Stimulated activated CD4-positive, alpha-beta T cell treated with anti-CD3 and anti-CD28 coated beads, Interleukin-12 subunit alpha, Interleukin-12 subunit beta, amount 100 ng/mL, for 24 hours (primary cell): ENCODE data around the gene FRYL.

ENCODE experiments used
- DNase-seq, 2 experiments: peaks; one replicate each; pipeline ENCODE4 v3.0.0-alpha.2; 2020; ENCODE audit warnings: low read depth in 2 of 2

The FRYL gene

DNA sequence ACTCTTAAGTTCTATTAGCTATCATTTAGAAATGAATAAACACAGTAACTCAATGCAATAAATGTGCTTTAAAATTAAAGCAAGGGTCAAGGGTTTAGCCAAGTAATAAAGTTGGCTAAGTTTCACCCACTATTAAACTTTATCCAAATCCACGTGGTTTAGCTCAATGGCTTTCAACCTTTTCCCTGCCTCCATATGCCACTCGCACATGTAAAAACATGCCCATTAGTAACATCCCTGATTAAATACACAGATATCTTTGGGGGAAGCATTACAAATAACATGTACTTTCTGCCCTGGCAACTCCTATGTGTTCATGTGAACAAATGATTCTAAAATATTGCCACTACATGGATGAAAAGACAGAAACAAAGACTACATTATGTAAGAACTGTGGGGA is 159.2 kb downstream of the FRYL start:
- no peak for DNase-seq

DNA sequence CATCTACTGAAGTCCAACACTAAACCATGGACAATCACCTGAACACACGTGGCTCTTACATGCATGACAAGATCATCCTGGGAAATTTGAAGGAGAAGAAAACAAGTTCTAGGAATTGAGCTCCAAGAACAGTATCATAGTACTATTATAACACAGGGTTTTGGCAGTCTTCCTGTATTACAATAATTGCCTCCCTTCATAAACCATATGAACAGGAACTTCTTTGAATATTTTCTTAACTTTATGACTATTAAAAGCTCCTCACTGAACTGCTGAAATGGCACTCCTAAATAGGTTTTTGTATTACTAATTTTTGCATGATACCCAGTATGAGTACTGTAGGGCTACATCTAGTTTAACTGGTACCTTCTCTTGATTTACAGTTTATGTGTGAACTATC is 160.0 kb downstream of the FRYL start:
- DNase-seq: no peak

DNA sequence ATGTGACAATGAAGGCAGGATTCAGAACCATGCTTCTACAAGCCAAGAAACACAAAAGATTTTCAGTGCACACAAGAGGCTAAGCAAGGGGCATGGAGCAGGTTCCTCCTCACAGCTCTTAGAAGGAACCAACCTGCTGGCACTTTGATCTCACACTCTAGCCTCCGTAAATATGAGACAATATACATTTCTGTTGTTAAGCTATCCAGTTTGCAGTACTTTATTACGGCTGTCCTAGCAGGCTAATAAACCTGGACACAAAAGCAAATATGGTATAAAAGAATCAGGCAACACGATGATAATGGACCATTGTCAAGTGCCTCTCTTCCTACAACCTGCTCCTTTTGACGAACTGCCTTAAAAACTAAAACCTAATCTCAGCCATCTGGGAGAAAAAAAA is 175.6 kb downstream of the FRYL start:
- no peak for DNase-seq

DNA sequence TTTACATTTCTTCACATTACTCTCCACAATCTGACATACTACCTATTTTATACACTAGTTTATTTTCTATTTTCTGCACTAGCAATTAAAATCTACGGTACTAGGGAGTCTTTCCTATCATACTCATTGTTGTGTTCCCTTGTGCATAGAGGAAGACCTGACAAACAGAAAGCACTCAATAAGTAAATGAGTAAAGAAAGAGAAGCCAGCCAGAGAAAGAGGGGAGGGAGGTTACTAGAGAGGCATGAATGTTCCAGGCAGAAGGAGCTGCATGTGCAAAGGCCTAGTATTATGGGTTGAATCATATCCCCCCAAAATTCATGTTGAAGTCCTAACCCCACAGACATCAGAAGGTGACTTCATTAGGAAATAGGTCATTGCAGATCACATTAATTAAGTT is 176.0 kb downstream of the FRYL start:
- DNase-seq: no peak

DNA sequence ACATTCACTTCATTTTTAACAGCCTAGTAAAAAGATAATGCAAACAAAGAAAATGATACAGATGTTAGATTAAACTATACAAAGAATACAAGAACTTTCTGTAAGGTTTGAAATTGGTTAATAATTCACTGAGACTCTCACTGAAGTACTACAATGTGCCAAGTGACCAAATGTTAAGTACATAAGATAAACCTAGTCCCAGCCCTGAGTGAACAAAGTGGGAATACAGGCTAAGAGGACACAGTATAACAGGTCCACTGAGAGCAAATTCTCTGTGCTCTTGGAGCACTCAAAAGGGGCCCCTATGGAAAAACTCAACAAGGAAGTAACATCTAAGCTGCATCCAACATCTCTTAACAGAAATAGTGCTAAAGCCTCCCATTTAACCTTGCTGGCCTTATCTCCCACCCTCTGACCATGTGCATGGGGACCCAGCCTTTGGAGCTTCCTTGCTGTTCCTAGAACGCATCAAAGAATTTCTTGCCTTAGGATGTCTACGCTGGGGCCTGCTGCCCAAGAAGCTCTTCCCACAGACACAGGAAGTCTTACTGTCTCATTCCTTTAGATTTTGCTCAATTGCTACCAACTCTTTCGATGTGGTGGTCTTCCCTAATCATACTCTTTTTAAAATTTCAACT is 176.6 kb downstream of the FRYL start:
- DNase-seq: no peak

DNA sequence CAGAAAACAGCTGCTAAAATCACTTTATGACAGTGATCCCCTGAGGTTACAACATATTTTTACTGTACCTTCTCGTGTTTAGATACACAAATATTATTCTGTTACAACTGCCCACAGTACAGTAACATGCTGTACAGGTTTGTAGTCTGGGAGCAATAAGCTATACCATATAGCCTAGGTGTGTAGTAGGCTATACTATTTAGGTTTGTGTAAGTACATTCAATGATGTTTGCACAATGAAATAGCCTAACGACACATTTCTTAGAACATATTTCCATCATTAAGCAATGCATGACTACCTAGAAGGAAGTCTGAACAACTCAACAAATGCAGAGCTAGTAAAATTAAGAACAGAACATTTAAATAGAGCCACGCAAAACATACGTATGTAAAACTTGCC is 177.3 kb downstream of the FRYL start:
- DNase-seq: no peak

DNA sequence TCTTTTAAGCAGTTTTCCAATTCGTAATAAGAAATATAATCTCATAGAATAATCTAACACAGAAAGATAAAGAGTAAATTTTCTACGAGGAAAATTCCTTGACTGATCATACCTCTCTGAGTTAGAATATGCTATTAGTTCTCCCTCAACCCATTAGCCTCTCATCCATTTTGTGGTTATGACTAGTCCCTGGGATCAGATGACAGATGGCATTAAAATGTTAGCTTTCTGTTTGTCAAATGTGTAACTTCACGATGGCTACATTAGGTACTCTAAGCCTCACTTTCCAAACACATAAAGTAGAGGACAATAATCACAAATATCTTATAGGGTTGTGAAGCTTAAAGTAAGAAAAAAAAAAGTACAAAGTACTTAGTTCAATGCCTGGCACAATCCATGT is 177.9 kb downstream of the FRYL start:
- no peak for DNase-seq

DNA sequence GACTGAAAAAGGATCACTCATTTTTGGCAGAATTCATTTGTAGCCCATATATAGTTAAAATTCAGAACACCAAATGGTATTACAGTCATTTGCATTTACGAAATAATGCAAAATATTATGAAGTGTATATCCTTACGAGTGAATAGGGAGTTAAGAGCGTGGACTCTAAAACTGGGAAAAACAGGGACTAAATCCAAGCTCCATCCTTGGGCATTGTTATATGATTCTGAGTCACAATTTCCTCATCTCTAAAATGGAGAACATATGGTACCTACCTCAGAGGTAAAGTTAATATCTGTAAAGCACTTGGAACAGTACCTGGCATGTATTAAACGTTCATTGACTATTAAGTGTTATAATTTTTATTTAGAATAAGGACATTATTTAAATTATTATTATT is 183.7 kb downstream of the FRYL start:
- DNase-seq: no peak

DNA sequence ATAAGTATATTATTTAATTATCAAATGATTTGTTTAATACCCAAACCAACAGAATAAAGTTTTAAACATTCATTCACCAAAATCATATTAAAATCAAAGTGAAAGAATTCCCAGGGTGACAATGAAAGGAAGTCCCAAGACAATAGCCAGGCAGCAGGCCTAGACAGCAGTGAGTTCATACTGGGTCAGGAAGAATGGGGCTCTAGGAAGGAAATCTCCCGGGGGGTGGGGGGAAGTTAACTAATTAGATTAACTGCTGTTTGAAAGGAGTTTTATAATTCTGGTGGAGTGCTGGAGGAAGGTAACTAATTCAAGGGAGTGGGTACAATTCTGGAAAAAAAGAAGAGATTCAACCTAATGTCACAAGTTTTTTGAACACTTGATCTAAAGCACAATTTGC is 185.9 kb downstream of the FRYL start:
- DNase-seq: no peak

DNA sequence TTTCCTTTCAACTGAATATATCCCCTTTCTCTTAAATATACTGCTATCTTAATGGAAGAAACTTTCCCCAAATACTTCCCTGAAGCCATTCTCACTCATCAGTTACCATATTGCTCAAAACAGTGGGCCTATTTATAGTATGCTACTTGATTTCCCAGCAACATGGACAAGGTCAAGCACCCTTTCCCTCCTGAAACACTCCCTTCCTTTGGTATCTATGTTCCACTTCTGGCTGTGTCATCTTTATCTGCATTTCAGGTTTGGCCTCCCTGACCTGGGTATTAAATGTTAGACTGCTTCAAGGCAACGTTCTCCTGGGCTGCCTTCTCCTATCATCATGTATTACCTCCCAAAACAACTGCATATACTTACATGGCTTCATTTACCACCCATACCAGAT is 188.7 kb downstream of the FRYL start:
- DNase-seq: no peak

DNA sequence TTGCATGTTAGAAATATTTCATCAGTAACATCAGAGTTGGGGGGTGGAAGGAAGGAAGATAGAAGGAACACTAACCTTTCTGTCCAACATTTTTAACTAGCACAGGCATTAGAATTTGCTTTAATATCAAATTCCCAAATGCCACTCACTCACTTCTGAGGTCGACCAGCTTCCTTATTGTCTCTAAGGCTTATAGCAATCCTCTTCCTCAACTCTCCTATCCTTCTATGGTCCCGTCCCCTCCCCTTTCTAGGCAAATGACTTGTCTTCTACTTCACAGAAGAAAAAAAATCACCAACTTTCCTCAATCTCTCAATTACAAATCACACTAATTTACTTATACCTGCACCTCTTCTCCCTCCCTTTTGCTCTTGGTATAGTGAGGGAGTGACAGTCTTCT is 189.2 kb downstream of the FRYL start:
- no peak for DNase-seq

DNA sequence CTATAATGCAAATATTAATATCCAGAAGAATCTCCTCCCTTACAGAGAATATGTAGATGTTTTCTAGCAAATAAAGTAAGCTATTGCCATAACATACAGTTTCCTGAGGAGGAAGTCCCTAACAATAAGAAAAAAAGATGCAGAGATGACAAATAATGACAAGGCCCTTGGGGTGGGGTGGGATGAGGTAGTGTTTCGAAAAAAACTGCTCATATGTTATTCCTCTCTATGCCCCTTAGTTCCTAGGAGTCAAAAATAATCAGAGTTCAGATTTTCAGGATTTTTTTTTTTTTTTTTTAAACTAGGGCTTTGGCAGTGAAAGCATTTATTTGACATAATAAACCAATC is 191.0 kb downstream of the FRYL start:
- DNase-seq: no peak

DNA sequence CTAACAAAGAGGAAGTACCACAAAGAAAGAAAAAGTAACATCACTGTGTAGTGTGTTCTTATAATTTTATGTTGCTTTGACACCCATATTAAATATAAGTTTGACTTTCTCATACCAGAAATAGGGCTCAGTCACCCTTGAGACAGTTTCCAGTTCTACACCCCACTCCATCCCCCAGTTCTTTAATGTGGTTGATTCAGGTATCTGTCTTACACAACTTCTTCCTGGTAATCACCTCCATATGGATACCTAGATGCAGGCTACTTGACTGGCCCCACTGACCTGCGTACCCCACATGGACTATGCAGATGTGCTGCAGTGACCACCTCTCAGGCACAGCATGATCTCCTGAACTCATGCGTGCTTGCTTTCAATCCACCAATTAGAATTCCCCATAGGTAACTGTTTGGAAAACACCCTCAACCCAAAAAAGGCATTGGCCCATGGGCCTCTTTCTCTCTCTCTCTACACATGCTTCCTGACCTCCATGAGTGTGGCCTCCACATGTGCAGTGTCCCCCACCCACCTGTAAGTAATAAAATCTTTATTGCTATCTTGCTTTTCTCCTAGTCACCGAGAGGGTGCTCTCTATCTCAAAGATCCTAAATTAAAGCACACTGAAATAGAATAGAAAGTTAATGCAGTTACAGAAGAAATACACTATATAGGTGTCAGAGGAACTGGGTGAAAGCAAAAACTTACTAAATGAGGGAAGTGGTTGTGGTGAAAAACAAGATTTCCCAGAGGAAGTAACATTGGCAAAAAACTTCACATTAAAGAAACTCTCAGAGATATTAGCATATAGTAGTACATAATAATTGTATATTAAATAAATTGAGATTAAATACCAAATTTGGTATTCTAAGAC is 191.6 kb downstream of the FRYL start:
- no peak for DNase-seq

DNA sequence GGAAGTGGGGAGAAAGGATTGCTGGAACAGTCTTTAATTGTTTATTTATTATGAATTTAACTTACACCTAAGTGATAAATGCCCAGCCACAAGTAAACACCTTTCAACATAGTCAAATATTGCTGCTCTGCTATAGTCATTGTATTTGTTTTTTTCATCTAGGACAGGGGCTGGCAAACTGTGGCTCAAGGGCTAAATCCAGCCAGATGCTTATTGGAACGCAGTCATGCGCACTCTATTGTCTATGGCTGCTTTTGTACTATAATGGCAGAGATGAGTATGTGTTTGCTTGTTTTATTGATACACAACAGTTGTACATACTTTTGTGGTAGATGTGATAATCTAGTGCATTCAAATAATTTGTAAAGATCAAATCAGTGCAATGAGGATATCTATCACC is 194.7 kb downstream of the FRYL start:
- DNase-seq: no peak

DNA sequence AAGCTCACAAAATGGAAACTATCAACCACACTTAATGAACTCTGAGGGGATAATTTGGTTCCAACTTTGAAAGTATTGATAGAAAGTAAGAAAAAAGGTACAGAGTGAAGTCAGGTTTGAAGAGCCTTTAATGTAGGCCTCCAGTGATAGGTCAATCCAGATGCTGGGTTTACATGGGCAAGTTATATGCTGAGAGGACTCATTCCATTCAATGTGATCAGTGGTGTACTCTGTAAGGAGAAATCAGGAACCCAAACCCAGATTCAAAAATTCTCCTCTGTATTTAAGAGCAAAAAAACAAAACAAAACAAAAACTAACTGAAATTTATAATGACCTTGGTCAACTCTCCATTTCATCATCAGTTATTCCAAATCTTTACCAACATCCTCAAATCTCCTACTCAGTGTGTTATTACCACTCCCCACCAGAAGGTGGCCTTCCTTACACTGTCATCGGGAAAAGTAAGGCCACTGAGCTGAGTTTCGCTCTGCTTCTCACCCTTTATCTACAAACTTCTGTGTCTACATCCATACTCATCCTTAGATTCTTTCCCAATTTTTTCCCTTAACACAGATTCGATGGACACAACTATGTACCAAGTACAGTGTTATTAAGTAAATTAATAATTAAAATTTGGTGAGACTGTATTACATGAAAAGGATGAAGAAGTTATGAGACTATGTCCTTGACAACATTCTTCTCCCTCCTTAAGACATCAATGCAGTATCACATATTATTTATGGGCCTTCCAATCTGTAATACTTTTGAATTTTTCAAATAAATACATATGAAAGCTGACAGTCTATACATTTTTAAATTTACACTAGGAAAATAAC is 201.7 kb downstream of the FRYL start:
- DNase-seq: peak in 1 of 2 experiments; percentile 15

DNA sequence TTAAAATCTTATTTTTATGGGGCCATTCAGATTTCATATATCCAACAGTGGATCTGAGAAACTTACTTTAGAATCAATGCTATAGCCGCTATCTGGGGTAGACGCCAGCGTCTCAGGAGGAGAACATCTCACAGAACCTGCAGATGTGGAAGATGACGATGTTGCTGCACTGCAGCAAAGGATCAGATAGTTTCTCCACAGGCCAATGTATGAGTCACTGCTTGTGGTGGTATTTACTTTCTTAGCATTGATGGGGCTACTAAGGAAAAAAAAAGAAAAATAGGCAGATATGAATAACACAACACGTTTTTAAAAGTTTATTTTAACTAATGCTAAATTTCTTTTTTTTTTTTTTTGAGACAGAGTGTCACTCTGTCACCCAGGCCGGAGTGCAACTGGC is 204.1 kb downstream of the FRYL start:
- DNase-seq: no peak

DNA sequence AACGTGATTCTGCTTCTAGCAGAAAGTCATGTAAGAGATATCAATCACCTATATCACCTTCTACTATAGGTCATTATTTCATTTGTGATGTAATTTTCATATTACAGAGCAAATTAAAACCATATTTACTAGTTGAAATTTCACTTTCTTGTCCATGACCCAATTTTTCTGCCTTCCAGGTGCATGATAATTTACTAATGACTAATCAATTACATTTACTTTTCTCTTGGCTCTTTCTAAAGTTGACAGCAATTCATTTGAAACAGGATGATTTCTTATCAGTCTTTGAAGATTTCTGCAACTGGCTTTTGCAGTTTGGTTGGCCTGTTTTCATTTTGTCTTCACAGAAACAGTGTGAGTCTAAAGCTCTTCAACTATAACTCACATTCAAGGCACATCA is 208.6 kb downstream of the FRYL start:
- no peak for DNase-seq

DNA sequence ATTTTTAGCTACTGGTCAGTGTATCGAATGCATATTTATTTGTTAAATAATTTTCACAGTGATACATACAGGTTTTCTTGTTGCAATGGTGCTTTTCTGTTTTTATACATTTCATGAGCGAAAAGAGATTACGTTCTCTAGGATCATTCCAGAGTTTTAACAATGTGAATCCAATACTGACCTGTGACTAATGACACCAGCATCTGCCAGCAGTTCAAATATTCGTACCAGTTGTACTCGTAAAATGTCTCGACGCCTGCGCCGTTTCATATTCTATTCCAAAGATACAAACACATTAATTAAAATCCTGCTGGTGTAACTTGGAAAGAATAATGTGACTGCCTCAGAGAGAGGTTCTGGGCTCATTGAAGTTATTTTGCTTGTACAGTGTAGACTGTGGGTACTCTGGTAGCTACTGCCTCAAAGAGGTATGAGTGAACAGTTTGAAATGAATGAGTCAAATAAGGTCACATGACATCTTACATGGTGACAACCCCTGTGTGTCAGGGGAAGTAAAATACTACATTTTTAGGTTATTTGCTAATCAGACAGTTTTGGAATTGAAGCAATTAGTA is 209.3 kb downstream of the FRYL start:
- no peak for DNase-seq

DNA sequence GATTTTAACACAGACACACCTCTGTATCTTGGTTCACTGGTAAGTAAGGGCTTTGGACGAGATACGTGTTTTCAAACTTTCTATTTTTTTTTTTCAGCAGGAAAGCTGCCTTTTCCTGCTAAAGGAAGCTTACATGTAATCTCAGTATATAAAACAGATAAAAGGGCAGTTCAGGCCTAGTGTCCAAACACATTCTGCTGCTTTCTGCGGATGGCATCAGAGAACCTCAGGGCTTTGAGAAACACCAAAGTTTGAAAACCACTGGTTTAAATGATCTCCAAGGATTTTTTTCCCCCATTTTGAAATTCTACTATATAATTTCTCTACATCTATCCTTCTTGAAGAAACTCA is 214.1 kb downstream of the FRYL start:
- no peak for DNase-seq

DNA sequence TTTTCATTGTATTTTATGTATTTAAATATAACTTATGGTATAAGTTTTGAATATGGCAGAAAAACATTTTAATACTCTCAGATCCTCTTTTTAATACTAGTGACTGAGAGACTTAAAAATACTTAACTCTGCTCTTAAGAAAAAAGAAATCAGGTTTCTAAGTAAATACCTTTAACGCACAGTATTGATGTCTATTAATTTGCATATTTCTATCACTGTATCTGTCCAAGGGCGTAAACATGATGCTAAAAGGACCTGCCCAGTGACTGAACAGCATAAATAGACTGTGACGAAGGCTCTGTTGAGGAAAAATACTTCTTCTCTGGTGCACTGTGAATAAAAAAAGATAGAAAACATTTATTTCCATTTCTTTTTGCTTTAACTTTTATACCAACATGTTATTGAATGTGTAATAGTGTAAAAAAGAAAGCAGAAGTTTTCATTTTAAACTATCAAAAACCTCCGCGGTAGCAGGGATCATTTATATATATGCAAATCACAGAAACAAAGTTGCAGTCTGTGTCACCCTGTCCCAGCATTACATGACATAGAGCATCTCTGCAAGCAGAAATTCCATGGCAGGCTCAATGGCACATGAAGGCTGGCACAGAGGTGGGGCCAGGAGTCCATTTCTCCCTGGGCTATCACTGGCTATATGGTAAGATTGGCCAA is 214.6 kb downstream of the FRYL start:
- DNase-seq: no peak

DNA sequence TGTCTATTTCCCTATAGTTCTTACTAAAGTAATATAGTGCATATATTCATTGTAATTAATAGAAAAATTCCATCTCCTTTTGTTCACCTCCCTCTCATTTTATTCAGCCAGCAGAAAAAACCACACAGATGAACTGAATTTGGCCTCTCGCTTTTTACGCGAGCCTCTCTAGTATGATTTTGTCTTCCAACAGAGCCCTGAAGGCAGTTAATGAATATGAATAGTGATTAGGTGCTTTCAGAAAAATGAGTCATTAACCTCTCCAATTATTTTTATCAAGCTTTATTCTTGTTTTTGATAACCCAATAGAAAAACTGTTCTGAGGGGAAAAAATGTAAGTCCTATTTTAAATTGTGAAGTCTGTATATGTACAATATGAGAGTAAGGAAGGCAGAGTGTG is 215.9 kb downstream of the FRYL start:
- no peak for DNase-seq

DNA sequence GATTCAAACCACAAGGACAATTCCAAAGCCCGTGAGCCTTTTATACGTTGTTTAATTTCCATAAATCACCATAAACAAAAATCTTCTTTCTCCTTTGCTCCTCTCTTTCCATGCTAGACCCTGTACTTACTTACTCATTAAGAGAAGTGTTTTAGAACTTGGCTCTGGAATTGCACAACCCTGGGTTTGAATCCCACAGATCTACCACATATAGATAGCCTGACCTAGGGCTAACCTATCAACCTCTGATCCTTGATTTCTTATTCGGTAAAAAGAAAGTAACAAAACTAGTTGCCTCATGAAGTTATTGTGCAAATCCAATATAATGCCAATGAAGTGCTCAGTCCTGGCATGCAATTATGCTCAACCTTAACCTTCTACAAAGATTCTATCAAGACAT is 221.3 kb downstream of the FRYL start:
- no peak for DNase-seq
